Uterus (tissue), 2 donors: ENCODE results near the gene MTURN.

Experiments used
- CTCF ChIP-seq, 4 experiments: fragments of 200-600 bp in 2 of 4; fragments of 450-650 bp in 2 of 4; sonication (generic) in 2 of 4; IDR thresholded peaks; one replicate each; pipeline ENCODE4 v1.5.1; 2016 to 2019; ENCODE audit warnings: antibody characterized with exemption in 4 of 4, mild to moderate bottlenecking in 2 of 4, moderate library complexity in 1 of 4
- POLR2A ChIP-seq, 2 donors: fragments of 450-650 bp; IDR thresholded peaks; one replicate each; pipeline ENCODE4 v1.6.1; 2016; ENCODE audit warnings: antibody characterized with exemption in 2 of 2, mild to moderate bottlenecking in 1 of 2, moderate library complexity in 1 of 2

DNA sequence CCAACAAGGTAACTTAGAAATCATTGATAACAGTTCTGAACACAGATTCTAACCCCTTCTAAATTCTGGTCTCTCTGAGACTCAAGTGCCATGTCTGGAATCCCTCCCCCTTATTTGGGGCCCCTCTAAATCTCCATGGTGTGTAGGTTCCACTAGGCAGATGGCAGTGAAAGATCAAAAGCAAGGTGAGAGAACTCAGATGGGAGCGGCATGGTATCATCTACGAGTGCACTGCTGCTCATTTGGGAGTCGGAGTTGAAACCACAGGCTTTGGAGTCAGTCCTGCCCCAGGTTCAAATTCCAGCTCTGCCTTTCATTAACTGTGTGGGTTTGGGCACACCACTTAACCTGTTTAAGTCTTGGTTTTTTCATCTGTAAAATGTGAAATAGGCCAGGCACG is 72.6 kb downstream of the MTURN start:
- TF ChIP-seq CTCF (IDR thresholded peaks at IDR 0.05) (no peak), POLR2A (IDR thresholded peaks at IDR 0.05) (no peak)
